HepG2 (cell line): ENCODE measurements around the gene DCC. TPM values are rescaled to one million over a fixed set of nuclear protein-coding genes. Genes with fewer than 3 reads are reported as not detected.
A peak's percentile ranks its signal among the peaks of the same experiment; 100 is the strongest.

Source experiments
- ATAC-seq: fragments of 200-7000 bp; cut with Tn5 transposase; 3 replicates; pipeline ENCODE4 v1.9.1; 2020; ENCODE audit warnings: mild to moderate bottlenecking, moderate library complexity
- BruUV-seq: library from RNA; stranded (reverse); fragments of 400-500 nt; replicated peaks from 2 replicates; lab custom pipeline; 2021; lab: Mats Ljungman, UMichigan
- CTCF ChIA-PET: fragments of 300-600 bp; formaldehyde crosslinking; extraction: SDS; loops from one replicate; lab custom pipeline; 2021; ENCODE audit warnings: low total read pairs, inconsistent platforms, low intra/inter-chr PET ratio; lab: Yijun Ruan, JAX
- POLR2A ChIA-PET: fragments of 350-600 bp; sonication (Branson Sonifier 250); formaldehyde crosslinking; loops from one replicate; lab custom pipeline; 2020; ENCODE audit warnings: antibody characterized with exemption, inconsistent platforms; lab: Yijun Ruan, JAX
- DNase-seq: peaks from one replicate; pipeline ENCODE4 v3.0.0-alpha.2; 2015; ENCODE audit warnings: low spot score
- FAIRE-seq: peaks from 3 replicates; lab custom pipeline; 2011; peaks lifted over from hg19 to GRCh38; lab: Jason Lieb, UNC
- H2AFZ ChIP-seq: one replicate; pipeline ENCODE4 v1.6.1; 2011; ENCODE audit warnings: low read length, inconsistent platforms
- H3K27ac ChIP-seq: fragments of 300-600 bp; 3 replicates; pipeline ENCODE4 v1.8.0; 2011; ENCODE audit warnings: mixed run types, mild to moderate bottlenecking, mixed read lengths, low read length, inconsistent platforms; ENCODE audit not compliant: insufficient read depth; ENCODE audit errors: extremely low read length
- H3K27me3 ChIP-seq, 2 experiments: fragments of 200-600 bp in 1 of 2; 2 replicates in 1 of 2; 3 replicates in 1 of 2; pipeline versions ENCODE4 v1.6.0 to v1.8.0; 2011; ENCODE audit warnings: low read length in 2 of 2, mild to moderate bottlenecking in 2 of 2, moderate library complexity in 2 of 2, inconsistent platforms in 1 of 2; ENCODE audit not compliant: insufficient read depth in 2 of 2, control insufficient read depth in 1 of 2
- H3K36me3 ChIP-seq, 2 experiments: fragments of 200-600 bp in 1 of 2; replicated peaks in 1 of 2; 2 replicates in 1 of 2; 3 replicates in 1 of 2; pipeline versions ENCODE4 v1.5.1 to v1.8.0; 2011; ENCODE audit warnings: low read length in 2 of 2, inconsistent platforms in 1 of 2; ENCODE audit not compliant: insufficient read depth in 2 of 2, control insufficient read depth in 1 of 2
- H3K4me1 ChIP-seq: 2 replicates; pipeline ENCODE4 v1.5.1; 2012; ENCODE audit warnings: low read length, inconsistent platforms; ENCODE audit not compliant: insufficient read depth
- H3K4me2 ChIP-seq: 2 replicates; pipeline ENCODE4 v1.6.0; 2011; ENCODE audit warnings: low read depth, low read length, inconsistent platforms
- H3K4me3 ChIP-seq, 3 experiments: fragments of 200-600 bp in 1 of 3; sonication (generic), shearing (Covaris generic) in 1 of 3; replicated peaks in 1 of 3; 2 replicates each; pipeline ENCODE4 v1.5.1; 2011 to 2016; ENCODE audit warnings: low read length in 3 of 3, inconsistent platforms in 2 of 3, low read depth in 2 of 3, mild to moderate bottlenecking in 2 of 3, control low read depth in 1 of 3, mixed read lengths in 1 of 3; ENCODE audit not compliant: insufficient read depth in 1 of 3
- H3K79me2 ChIP-seq: one replicate; pipeline ENCODE4 v1.6.1; 2011; ENCODE audit warnings: low read length, inconsistent platforms; ENCODE audit not compliant: insufficient read depth
- H3K9ac ChIP-seq: 2 replicates; pipeline ENCODE4 v1.6.0; 2011; ENCODE audit warnings: mild to moderate bottlenecking, low read depth, low read length, inconsistent platforms; ENCODE audit not compliant: insufficient read depth
- H3K9me3 ChIP-seq: 2 replicates; pipeline ENCODE4 v1.5.1; 2012; ENCODE audit warnings: mild to moderate bottlenecking, low read length
- H4K20me1 ChIP-seq: 2 replicates; pipeline ENCODE4 v1.6.0; 2011; ENCODE audit warnings: inconsistent platforms, mild to moderate bottlenecking, low read length, moderate library complexity; ENCODE audit not compliant: insufficient read depth
- CEBPB ChIP-seq: IDR thresholded peaks from 2 replicates; pipeline ENCODE4 v1.6.1; 2011; ENCODE audit warnings: low read depth, low read length, improper control_type of control experiment, borderline replicate concordance
- HOMEZ ChIP-seq: IDR thresholded peaks from 2 replicates; pipeline ENCODE4 v1.6.1; 2016; ENCODE audit warnings: low read depth
- MXD1 ChIP-seq: sonication (generic); formaldehyde crosslinking; IDR thresholded peaks from 2 replicates; pipeline ENCODE4 v1.4.0; 2020; ENCODE audit warnings: mild to moderate bottlenecking, missing genetic modification reagents
- SUZ12 ChIP-seq: fragments of 150-350 bp; IDR thresholded peaks from 2 replicates; pipeline ENCODE4 v1.6.1; 2014; ENCODE audit warnings: low read depth, low read length
- TBL1XR1 ChIP-seq: fragments of 150-350 bp; IDR thresholded peaks from 2 replicates; pipeline ENCODE4 v1.6.1; 2014; ENCODE audit warnings: borderline replicate concordance, low read length; ENCODE audit not compliant: partially characterized antibody
- ZFP1 ChIP-seq: IDR thresholded peaks from 2 replicates; pipeline ENCODE4 v1.6.1; 2016
- ZNF383 ChIP-seq: sonication (generic); formaldehyde crosslinking; IDR thresholded peaks from 2 replicates; pipeline ENCODE4 v1.4.0; 2020; ENCODE audit warnings: missing genetic modification reagents, mild to moderate bottlenecking, borderline replicate concordance
- WGBS: methylation state at CpG from one replicate; pipeline ENCODE4 v1.1.6; 2017; ENCODE audit warnings: low lambda C conversion rate; 5-methylcytosine and 5-hydroxymethylcytosine counted together
- in situ Hi-C: cut with HindIII; loops from 2 replicates; pipeline ENCODE4 v1.10.0; 2017; ENCODE audit warnings: low pct_unique_long_range_greater_than_20kb; ENCODE audit not compliant: extremely low pct_ligation_motif_present
- intact Hi-C: fragments of 100-400 bp; cut with micrococcal nuclease; formaldehyde crosslinking; loops from one replicate; pipeline ENCODE4 v1.10.0; 2022; ENCODE audit not compliant: unreplicated experiment
- polyA plus RNA-seq, 8 experiments: library from polyadenylated mRNA; depleted of rRNA in 3 of 8; stranded (reverse) in 7 of 8; unstranded in 1 of 8; fragments of >200 nt; fragmentation: Illumina TruSeq in 4 of 8; extraction: Trizol in 4 of 8; gene quantifications; 2 replicates each; pipeline versions ENCODE4 v1.2.1 to v1.2.3, GENCODE V29; 2011 to 2016; ENCODE audit warnings: low read depth in 4 of 8, missing spikeins in 1 of 8, mixed read lengths in 1 of 8; ENCODE audit not compliant: insufficient read depth in 1 of 8
- total RNA-seq, 5 experiments: library from RNA; depleted of rRNA; stranded (reverse); fragments of >200 nt; fragmentation: Illumina TruSeq; extraction: Trizol; gene quantifications; 2 replicates each; pipeline ENCODE4 v1.2.3, GENCODE V29; 2016; ENCODE audit warnings: low read depth in 1 of 5
- TF ChIP-seq, protein P1 (sequence below): IDR thresholded peaks from 2 replicates; pipeline ENCODE4 v1.6.1; 2016; ENCODE audit warnings: missing compliant biosample characterization, missing genetic modification reagents, borderline replicate concordance

Gene DCC
- total and polyA plus RNA-seq, 2 of the 13 experiments (the other 11 are each of a cell fraction or from before 2014, with no cell fraction given): not detected

GRCh38 chr18:53472546-53472945 lies 1132.5 kb downstream of the DCC start:
- no TSS peak for BruUV-seq
- no peak for FAIRE-seq
- POLR2A ChIA-PET: no interaction called here

GRCh38 chr18:53478155-53478554 lies 1138.2 kb downstream of the DCC start:
- TF ChIP-seq CEBPB: peak; percentile 72
- TF ChIP-seq, protein P1, sequence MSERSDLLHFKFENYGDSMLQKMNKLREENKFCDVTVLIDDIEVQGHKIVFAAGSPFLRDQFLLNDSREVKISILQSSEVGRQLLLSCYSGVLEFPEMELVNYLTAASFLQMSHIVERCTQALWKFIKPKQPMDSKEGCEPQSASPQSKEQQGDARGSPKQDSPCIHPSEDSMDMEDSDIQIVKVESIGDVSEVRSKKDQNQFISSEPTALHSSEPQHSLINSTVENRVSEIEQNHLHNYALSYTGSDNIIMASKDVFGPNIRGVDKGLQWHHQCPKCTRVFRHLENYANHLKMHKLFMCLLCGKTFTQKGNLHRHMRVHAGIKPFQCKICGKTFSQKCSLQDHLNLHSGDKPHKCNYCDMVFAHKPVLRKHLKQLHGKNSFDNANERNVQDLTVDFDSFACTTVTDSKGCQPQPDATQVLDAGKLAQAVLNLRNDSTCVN (CRISPR knock-in tag): no peak
- no peak overlapping the region for H2AFZ ChIP-seq
- H3K4me1 ChIP-seq: no peaks in the 10 kb centered on the region
- WGBS: under 1% methylated on average over 3 of the region's 3 CpGs
- no peak overlapping the region for H3K27ac ChIP-seq
- intact Hi-C loops (no loop called here), in situ Hi-C loops (no loop called here)
- FAIRE-seq (no peak), ATAC-seq (no peak), DNase-seq (no peak)
- ChIA-PET CTCF (no interaction called here), POLR2A (no interaction called here)
- peaks cover 37% of the 10 kb centered on the region for H3K9me3 ChIP-seq
- BruUV-seq: no TSS peak
- H3K27me3 ChIP-seq: no peaks in the 10 kb centered on the region
- H3K4me3 ChIP-seq: no peak overlapping the region
- no peaks in the 10 kb centered on the region for H3K36me3 ChIP-seq
- no peak overlapping the region for H3K4me2 ChIP-seq
- H3K9ac ChIP-seq: no peak overlapping the region
- H4K20me1 ChIP-seq: no peaks in the 10 kb centered on the region
- no peaks in the 10 kb centered on the region for H3K79me2 ChIP-seq

More at GRCh38 chr18:53472546-53472945, 1132.5 kb downstream of the DCC start:
- no peak overlapping the region for H3K4me2 ChIP-seq
- no peaks in the 10 kb centered on the region for H3K36me3 ChIP-seq
- no peak for TF ChIP-seq TBL1XR1
- TF ChIP-seq MXD1 (CRISPR knock-in tag): no peak
- TF ChIP-seq ZNF383: no peak
- TF ChIP-seq SUZ12: no peak
- no peak for TF ChIP-seq ZFP1 (CRISPR knock-in tag)
- TF ChIP-seq HOMEZ (CRISPR knock-in tag): no peak
- no peaks in the 10 kb centered on the region for H3K79me2 ChIP-seq
- H3K9ac ChIP-seq: no peak overlapping the region
- H3K27ac ChIP-seq: no peak overlapping the region
- no peaks in the 10 kb centered on the region for H3K4me1 ChIP-seq
- intact Hi-C loops (no loop called here), in situ Hi-C loops (no loop called here)
- no peak for ATAC-seq
- no peak overlapping the region for H3K4me3 ChIP-seq
- peaks cover 72% of the 10 kb centered on the region for H3K9me3 ChIP-seq
- no peaks in the 10 kb centered on the region for H4K20me1 ChIP-seq
- DNase-seq: no peak
- CTCF ChIA-PET: no interaction called here
- H2AFZ ChIP-seq: no peak overlapping the region
- WGBS: 0% methylated on average over 2 of the region's 2 CpGs
- no peaks in the 10 kb centered on the region for H3K27me3 ChIP-seq
